Stromal cell of bone marrow (primary cell): ENCODE measurements around the gene BNIP5.

Source experiments
- DNase-seq: peaks from one replicate; pipeline ENCODE4 v3.0.0-alpha.2; 2012; ENCODE audit warnings: low read depth

The BNIP5 gene, protein sequence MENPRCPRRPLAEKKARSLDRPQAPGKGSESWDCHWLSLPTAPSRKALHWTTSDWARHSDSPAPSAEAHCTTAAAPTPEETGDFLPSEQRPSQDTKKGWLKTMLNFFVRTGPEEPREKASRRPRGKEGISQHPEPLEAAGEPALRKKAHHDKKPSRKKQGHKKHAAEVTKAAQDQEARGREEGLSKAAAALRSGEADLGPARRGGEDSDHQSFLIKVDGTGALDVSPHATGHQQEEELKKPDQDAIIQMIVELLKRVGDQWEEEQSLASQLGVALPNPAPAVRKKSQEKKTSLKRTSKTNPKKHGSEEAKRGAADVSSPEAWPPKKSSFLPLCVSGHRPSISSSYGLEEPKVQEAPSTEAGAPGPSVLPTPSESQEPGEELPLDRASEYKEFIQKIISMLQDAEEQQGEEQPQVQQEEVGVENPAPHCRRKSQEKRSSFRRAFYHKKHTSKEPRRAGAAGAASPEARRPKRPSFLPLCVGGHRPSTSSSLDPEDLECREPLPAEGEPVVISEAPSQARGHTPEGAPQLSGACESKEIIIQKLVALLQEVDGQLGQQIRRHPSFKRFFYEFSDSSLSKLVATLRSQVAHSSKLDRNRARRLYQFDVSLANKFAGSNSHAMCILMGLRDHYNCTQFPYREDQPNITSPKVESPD

DNA sequence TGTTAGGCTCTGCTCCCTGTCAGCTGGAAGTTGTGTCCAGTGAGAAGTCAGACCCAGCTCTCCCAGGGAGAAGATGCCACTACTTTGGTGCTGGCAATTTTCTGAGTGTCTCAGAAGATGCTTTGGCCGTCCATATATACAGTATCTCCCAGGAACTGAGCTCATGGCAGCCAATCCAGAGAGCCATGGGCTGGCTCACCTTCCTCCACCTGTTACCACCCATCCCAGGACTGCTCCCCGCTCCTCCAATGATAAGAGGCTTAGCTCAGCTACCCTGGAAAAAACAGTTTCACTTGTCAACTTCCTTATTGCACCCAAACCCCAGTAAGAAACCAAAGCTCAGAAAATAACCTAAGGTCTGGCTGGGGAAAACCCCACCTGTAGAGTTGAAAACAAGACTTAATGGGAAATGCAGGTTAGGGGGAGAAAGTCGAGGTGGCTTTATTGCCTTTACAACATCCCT lies at the start of gene BNIP5:
BNIP5 (minus strand) TSS at position 110 of the 463 bp plus-strand sequence. CDS start 6,198 bp downstream, outside the sequence.
- DNase-seq, result no peak

DNA sequence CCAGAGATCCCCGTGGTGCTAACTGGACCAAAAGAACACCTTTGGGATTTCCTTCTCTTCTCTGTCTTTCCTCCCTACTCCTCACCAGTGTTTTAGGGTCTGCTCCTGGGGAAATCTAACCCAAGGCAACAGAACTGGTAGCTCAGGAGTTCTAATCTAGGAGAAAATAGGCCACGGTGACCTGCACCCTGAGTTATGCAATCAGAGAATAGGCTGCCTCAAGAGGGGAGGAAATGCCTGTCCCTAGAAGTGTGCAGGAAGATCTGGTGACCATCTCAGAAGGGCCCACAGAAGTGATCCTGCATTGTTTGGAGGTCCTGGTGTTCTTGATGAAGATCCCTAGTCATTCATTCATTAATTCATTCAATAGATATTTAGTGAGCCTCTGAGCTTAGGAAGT lies 47.4 kb upstream of the BNIP5 start:
- no peak for DNase-seq

DNA sequence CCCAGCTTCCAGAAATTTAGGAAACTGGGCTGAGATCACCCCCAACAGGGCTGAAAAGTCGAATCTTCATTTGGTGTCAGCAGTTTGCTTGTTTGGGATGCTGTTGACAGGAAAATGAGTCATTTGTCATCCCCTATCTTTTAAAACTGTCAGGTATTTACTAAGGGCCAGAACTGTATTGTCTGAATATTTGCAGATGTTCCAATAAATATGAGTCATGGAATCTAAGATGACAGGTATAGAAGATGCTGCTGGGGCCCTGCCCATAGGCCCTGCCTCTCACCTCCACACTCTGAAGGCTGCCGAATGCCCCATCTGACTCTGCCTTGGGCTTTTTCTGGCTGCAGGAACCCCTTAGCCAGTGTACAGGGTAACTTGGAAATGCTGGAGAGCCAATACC lies 46.9 kb upstream of the BNIP5 start:
- no peak for DNase-seq

DNA sequence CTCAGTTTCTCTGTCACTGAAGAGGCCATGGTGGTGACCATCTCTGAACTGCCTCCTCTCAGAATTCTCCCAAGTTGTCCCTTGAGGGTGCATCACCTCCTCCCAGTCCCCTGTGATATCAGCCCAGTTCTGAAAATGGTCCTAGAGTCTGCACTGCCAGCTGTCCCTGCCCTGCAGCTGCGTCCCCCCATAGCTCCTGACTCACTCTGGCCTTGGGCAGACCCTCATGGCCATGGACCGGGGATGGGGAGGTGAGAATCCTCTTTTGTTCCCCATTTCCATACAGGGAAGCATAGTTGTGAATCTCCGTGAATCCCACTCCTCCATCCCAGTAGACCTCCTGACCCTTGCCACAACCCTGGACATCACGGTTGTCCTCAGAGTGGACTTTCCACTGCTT lies 46.3 kb upstream of the BNIP5 start:
- no peak for DNase-seq

DNA sequence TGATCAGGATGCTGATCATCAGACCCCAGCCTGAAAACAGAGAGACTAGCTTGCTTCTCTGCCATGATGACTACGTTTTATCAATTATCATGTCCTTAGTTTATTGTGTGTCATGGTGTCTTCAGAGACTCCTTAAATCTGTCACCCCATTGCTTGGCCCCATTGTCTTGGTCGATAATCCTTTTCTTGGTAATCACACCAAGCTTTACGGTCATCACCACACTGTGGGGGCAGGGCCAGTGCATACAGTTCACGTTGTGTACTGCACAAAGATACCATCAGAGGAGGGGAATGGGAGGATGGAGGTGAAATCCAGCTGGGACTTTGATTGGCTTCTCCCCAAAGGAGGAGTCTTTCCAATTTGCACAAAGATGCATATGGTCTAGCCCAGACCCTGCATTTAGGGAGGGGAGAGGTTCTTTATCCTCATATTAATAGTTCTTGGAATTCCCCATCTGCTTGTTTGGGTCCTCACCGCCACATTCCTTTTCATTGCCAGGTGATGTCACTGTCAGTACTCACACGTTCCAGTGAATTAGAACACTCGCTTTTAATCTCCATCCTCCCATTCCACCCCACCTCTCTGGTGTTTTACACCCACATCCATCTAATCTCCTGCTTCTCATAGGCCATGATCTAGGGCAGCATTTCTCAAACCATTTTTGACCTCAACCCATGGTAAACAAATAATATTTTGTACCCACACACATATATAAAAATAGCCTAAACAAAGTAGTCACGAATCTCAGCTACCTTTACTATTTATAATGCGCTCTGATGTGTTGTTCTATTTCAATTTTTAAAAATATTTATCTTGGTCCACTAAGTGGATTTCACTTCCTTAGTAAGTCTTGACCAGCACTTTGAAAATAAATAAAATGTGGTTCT lies 45.1 kb upstream of the BNIP5 start:
- DNase-seq, result no peak

DNA sequence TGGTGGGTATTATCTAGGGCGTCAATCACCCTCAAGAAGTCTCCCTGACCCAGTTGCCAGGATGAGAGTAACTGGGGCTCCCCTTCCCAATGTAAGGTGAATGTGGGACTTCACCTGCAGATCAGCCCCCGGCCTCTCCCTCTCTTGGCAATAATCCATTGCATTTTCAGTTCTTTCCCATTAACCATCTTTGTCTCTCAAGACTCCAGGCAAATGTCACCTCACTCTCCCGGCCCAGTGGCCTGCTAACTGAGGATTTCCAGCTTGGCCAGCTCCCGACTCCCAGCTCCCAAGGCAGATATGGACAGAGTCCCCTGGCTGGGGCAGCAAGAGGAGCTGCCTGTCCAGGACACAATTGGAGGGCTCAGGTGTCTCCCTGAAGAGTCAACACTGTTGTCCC lies 43.5 kb upstream of the BNIP5 start:
- DNase-seq, result no peak

DNA sequence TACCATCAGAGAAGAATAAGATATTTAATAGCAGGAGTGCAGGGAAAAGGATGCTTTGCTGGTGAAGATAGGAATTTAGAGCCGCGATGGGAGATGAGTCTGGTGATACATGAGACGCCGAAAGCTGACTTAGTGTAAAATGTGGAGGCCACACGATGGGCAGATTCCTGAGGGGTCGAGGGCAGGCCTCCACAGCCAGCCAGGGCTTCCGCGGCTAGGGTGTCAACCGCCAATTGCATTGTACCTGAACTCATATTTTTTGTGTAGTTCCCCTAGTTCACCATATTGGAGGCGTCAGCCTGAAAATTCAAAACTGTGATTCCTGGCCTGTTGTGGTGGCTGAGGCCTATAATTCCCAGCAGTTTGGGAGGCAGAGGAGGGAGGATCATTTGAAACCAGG lies 42.2 kb upstream of the BNIP5 start:
- no peak for DNase-seq

DNA sequence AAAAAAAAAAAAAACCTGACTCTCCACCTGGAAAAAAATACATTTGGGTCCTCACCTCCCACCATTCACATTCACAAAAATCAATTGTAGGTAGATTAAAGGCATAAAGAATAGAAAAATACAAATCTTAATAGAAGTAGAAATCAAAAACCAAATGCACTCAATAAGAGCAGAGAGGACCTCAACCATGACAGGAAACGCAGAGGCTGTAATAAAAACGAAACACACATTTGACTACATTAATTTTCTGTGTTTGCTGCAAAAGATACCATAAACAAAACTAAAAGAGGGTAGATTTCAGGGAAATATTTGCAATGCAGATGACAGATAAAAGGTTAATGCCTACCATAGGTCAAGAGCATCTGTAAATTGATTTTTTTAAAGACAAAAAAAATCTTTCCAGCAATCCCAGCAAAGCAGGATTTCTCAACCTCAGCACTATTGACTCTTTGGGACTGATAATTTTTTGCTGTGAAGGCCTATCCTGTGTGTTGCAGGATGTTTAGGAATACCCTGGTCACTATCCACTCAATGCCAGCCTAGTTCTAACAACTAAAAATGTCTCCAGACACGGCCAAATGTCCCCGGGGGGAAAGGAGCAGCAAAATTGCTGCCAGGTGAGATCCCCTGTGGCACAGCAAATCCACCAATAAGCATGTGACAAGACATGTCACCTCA lies 41.7 kb upstream of the BNIP5 start:
- no peak for DNase-seq

DNA sequence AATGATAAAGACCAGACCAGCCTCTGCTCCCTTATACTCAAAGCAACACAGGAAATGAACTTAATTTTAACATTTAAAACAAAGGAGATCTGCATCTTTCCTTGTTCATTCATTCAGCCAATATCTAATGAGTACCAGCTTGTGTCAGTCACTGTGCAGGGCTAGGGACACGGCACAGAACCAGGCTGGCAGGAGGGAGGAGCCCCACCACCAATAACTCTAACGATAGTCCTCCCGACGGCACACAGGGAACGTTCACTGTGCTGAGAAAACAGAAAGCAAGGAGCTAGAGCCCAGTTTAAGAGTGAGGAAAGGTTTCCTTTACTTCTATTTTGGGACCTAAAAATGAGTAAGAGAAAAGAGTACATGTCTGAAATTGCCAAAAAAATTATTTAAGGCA lies 40.9 kb upstream of the BNIP5 start:
- DNase-seq, result no peak

DNA sequence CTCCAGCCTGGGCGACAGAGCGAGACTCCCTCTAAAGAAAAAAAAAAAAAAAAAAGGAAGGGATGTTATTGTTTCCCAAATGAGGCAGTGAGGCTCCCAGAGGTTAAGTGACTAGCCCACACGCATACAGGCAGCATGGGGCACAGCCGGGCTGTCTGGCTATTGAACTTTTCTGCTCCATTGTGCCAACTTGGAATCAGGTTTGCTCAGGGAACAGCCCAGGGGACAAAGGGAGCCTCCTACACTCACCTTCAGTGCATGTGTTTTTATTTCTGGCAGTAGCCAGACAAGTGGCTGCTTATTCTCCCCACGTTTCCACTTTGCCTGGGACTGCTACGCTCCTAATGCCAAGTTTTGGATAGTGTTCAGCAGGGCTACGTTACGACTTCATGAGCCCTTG lies 40.1 kb upstream of the BNIP5 start:
- DNase-seq, result no peak

DNA sequence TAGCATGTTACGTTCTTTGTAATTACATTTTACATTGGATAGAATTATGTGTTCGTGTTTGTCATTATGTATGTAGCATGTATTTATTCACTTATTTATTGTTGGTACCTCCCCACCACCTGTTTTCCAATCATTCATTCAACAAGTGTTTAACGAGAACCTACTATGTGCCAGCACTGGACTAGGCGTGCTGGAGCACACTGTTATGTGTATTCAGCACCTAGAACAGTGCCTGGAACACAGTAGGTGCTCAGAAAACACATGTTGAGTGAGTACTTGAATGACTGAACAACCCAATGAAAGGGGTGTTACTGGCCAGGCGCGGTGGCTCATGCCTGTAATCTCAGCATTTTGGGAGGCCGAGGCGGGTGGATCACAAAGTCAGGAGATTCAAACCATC lies 39.5 kb upstream of the BNIP5 start:
- no peak for DNase-seq

DNA sequence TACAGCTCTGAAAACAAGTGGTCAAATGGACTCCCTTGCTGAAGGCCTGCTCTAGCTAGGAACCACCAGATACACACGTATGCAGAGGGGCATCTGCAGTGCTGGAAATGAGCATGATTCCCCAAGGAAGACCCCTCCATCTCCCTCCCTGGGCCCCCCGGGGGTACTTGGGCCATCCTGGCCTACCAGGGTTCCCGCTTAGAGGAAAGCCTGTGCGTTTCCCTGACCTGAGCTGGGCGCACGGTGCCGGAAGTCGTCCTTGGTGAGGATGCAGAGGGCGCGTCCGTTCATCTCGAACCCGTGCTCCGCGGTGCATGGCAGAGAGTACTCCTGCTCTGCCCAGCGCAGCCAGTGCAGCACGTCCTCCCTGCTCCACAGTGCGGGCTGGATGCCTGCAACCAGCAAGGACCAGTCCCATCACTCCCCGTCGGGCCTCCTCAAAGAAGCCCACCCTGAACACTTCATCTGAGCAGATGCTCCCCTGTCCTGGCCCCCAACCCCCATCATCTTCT lies 39.0 kb upstream of the BNIP5 start:
- no peak for DNase-seq

DNA sequence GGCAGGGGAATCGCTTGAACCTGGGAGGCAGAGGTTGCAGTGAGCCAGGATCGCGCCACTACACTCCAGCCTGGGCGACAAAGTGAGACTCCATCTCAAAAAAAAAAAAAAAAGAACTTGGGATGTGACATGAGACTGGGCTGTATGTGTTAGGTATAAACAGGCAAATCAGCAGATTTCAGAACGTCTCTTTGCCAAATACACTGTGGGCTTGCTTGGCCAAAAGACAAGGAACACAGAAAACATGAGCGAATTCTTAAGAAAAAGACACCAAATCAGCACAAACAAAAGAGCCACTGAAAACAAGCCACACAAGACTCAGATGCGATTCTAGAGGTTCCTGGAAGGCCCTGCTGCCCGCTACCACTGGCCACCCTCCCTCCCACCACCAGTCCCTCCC lies 38.3 kb upstream of the BNIP5 start:
- DNase-seq, result peak; percentile 8

DNA sequence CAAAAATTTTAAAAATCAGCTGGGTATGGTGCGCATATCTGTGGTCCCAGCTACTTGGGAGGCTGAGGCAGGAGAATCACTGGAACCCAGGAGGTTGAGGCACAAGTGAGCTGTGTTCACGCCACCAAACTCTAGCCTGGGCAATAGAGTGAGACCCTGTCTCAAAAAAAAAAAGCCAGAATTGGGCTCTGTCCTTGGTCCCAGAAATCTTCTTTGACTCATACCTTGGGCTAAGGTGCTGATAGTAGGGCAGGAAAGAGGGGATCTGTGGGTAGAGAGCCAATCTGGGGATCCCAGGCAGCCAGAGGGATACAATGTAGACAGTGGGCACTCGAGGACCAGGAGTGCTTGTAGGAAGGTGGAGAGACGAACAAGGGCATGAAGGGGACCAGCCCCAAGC lies 37.5 kb upstream of the BNIP5 start:
- DNase-seq, result no peak

DNA sequence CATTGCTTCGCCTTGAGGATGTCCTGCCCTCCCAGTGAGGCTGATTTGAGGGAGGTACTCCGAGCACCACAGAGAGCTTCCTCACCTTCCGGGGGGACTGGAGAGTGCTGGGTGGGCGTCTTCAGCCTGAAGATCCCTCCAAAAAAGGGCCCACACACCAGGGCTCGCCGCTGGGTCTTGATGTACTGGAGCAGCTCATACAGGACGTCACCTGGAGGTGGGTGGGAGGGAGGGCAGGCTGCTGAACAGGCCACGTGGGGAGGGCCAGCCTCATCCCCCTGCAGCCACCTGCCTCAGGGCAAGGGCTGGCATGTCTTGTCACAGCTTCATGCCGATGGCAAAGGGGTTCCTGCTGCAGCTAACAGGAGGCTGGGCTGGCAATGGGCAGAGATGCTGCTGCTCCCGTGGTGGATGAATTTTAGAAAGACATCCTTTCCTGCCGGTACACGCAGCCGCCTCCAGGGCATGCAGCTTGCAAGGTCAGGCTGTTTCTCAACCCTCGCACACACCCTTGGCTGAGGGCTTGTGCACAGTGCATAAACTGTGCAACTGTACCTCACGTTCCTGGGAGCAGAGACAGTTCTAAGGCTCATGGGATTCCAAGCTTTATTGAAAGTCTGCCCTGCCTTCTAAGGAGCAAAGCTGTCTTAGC lies 36.8 kb upstream of the BNIP5 start:
- DNase-seq, result no peak

DNA sequence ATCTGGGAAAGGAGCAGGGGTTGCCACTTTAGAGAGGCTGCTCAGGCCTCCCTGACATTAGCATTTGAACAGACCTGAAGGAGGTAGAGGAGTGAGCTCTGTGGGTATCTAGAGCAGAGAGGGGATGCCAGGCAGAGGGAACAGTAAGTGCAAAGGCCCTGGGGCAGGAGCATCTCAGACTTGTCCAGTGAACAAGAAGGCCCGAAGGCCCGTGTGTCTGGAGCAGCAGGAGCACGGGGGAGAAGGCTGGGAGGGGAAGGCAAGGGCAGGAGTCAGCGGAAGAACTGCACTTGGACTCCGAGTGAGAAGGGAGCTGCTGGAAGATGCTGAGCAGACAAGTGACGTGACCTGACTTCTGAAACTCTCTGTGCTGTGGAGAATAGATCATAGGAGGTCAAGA lies 35.4 kb upstream of the BNIP5 start:
- no peak for DNase-seq

DNA sequence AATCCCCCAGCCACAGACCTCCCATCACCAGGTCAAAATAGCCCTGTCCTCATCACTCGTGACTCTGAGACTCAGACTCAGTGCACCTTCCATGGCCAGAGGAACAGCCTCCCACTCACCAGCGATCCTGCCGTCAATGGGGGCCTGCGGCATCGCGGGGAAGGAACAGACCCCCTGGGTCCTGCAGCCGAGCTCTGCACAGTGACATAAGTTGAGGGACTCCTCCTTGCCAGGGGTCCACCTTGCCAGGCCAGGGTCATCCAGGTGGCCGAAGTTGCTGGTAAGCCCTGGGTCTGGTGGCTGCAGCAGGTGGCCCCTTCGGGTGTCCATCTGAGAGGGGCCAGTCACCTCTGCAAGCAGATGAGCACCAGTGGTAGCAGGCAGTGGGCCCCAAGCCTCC lies 34.5 kb upstream of the BNIP5 start:
- no peak for DNase-seq

DNA sequence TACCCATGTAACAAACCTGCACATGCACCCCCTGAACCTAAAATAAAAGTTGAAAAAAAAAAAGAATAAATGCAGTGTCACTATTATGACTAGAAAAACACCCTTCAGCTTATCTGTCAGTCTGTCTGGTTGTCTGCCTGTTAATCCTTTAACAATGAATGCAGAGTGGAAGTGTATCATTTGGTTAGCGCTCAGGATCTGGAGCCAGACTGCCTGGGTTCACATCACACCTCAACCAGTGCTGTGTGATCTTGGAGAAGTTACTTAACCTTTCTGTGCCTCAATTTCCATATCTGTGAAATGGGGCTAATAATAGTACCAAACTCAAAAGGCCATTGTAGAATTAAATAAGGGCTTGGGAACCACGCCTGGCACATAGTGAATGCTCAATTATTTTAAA lies 34.0 kb upstream of the BNIP5 start:
- DNase-seq, result no peak

DNA sequence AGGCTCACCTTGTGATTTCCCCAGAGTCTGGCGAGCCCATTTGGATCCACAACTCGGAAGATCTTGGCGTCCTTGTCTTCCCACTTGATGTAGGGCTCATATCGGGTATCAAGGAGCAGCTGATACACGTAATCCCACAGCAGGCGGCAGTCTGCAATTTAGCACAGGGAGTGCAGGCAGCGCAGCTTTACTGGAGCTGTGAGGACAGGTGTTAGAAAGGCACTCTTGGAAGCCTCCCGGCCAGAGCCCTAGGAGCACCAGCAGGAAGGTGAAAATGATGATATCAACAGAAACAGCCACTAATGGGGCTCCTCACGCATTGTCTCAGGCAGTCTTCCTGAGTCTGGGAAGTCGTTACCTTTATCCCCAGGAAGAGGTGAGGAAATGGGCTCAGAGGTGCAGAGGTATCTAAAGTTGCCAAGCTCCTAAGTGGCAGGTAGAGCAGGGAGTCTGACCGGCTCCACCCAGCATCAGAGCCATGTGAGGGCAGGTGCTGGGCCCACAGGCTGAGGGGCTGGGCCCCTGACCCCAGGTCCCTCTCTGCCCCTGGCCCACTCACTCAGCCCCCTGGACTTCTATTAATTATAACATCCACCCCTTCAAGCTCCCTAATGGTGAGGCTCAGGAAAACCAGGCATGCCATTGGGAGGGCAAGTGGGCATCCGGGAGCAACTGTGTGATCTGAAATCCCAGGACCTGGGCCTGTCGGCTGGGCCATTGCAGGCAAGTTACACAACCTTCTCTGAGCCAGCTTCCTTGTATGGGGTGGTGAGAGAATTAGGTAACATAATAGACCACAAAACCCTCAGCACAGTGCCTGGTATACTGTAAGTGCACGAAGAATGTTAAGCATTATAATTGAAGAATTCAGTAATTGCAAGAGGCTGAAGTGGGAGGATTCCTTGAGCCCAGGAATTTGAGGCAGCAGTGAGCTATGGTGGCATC lies 32.5 kb upstream of the BNIP5 start:
- DNase-seq, result peak; percentile 71

DNA sequence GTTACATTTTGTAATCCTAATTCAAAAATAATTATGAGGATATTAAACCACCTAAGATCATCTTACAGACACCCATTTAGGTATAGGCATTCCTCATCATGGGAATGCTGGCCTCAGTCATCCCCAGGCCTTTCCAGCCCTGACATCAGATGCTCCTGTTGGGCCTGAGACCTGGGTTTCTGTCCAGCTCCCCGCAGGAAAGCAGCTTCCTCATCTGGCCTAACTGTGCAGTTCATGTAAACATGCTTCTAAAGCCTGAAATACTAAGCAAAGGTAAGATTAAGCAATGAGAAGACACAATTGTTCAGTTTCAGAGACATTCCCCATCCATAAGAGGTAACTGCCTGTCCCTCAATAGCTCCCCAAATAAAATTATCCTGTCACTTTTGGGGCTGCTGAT lies 31.7 kb upstream of the BNIP5 start:
- no peak for DNase-seq
